Ovary (tissue), 3 donors: ENCODE data around the gene KAT6B.

Experiments used
- CTCF ChIP-seq, 3 donors: fragments of 450-650 bp in 2 of 3; fragments of 200-600 bp in 1 of 3; IDR thresholded peaks; one replicate each; pipeline versions ENCODE4 v1.5.1 to v1.8.0; 2016 to 2022; ENCODE audit warnings: antibody characterized with exemption in 3 of 3, mild to moderate bottlenecking in 1 of 3
- EP300 ChIP-seq: sonication (generic); formaldehyde crosslinking; IDR thresholded peaks from one replicate; pipeline ENCODE4 v1.6.1; 2017; ENCODE audit warnings: antibody characterized with exemption
- POLR2A ChIP-seq: fragments of 450-650 bp; IDR thresholded peaks from one replicate; pipeline ENCODE4 v1.6.1; 2017; ENCODE audit warnings: antibody characterized with exemption, mild to moderate bottlenecking, moderate library complexity
- donor health status: DM: no; HTN: no; CAD: no.

GRCh38 chr10:75070476-75070875, 244.1 kb downstream of the KAT6B start:
- TF ChIP-seq CTCF (IDR thresholded peaks at IDR 0.05) (no peak), POLR2A (no peak), EP300 (no peak)
